ENCODE results near the gene PLEKHD1. TPM values are rescaled to one million over a fixed set of nuclear protein-coding genes. Genes with fewer than 3 reads are reported as not detected.

The PLEKHD1 gene
- total RNA-seq, 6 donors from 2014 or later, result under 0.01 to 1.7 (median 0.70) TPM

- DNase-seq (no peak), ATAC-seq (ENCODE audit: low FRiP score in 2 of 2) (no peak)
- peaks cover 0 to 12% (median 0%) of the 10 kb centered on the region in 4 donors for H3K36me3 ChIP-seq
- H3K27me3 ChIP-seq, result no peaks in the 10 kb centered on the region
- TF ChIP-seq POLR2A (IDR thresholded peaks at IDR 0.05) (no peak), EP300 (IDR thresholded peaks at IDR 0.05) (no peak)
- no peaks in the 10 kb centered on the region for H3K4me1 ChIP-seq
- 75 to 78% methylated on average over 6 of the region's 6 CpGs for WGBS, 2 donors
- no peak overlapping the region for H3K27ac ChIP-seq
- no peak overlapping the region for H3K4me3 ChIP-seq
- H3K9me3 ChIP-seq, result no peaks in the 10 kb centered on the region
Observed at GRCh38 chr14:69464829-69465228, 19.7 kb upstream of the PLEKHD1 start.

GRCh38 chr14:69468949-69469348 is 15.6 kb upstream of the PLEKHD1 start:
- no peaks in the 10 kb centered on the region for H3K9me3 ChIP-seq
- ATAC-seq (ENCODE audit: low FRiP score in 2 of 2) (no peak), DNase-seq (no peak)
- H3K36me3 ChIP-seq, result no peaks in the 10 kb centered on the region
- H3K27me3 ChIP-seq, result no peaks in the 10 kb centered on the region
- TF ChIP-seq POLR2AphosphoS5 (IDR thresholded peaks at IDR 0.05), result no peak
- no peak for TF ChIP-seq POLR2A (IDR thresholded peaks at IDR 0.05)
- no peak for TF ChIP-seq CTCF (IDR thresholded peaks at IDR 0.05)
- TF ChIP-seq EP300 (IDR thresholded peaks at IDR 0.05), result no peak
- WGBS, 2 donors, result 34 to 38% methylated on average over 2 of the region's 2 CpGs
- H3K27ac ChIP-seq, result no peak overlapping the region
- H3K4me3 ChIP-seq, result no peak overlapping the region
- H3K4me1 ChIP-seq, result no peaks in the 10 kb centered on the region

- TF ChIP-seq CTCF (IDR thresholded peaks at IDR 0.05) (no peak), POLR2A (IDR thresholded peaks at IDR 0.05) (no peak), EP300 (IDR thresholded peaks at IDR 0.05) (no peak), POLR2AphosphoS5 (IDR thresholded peaks at IDR 0.05) (no peak)
- Histone ChIP-seq H3K36me3 (no peaks in the 10 kb centered on the region), H3K27me3 (no peaks in the 10 kb centered on the region), H3K27ac (no peak overlapping the region), H3K4me1 (no peaks in the 10 kb centered on the region), H3K4me3 (no peak overlapping the region), H3K9me3 (no peaks in the 10 kb centered on the region)
- WGBS, 2 donors, result 87 to 88% methylated on average over 1 to 3 of the region's 3 CpGs
- DNase-seq, result no peak
- no peak for ATAC-seq (ENCODE audit: low FRiP score in 2 of 2)
Observed at GRCh38 chr14:69471436-69471835, 13.1 kb upstream of the PLEKHD1 start.

- no peak overlapping the region for H3K4me3 ChIP-seq
- WGBS, 2 donors, result 84 to 87% methylated on average over 10 of the region's 10 CpGs
- DNase-seq, result no peak
Observed at GRCh38 chr14:69471916-69472315, 12.6 kb upstream of the PLEKHD1 start.

GRCh38 chr14:69473260-69473659 is 11.3 kb upstream of the PLEKHD1 start:
- ATAC-seq (ENCODE audit: low FRiP score in 2 of 2), result no peak
- TF ChIP-seq EP300 (IDR thresholded peaks at IDR 0.05), result no peak

More at GRCh38 chr14:69471916-69472315, 12.6 kb upstream of the PLEKHD1 start:
- ATAC-seq (ENCODE audit: low FRiP score in 2 of 2), result no peak
- no peak overlapping the region for H3K27ac ChIP-seq
- no peaks in the 10 kb centered on the region for H3K9me3 ChIP-seq
- no peaks in the 10 kb centered on the region for H3K4me1 ChIP-seq
- no peaks in the 10 kb centered on the region for H3K36me3 ChIP-seq
- no peaks in the 10 kb centered on the region for H3K27me3 ChIP-seq
- no peak for TF ChIP-seq POLR2A (IDR thresholded peaks at IDR 0.05)
- no peak for TF ChIP-seq POLR2AphosphoS5 (IDR thresholded peaks at IDR 0.05)
- TF ChIP-seq EP300 (IDR thresholded peaks at IDR 0.05), result no peak
- TF ChIP-seq CTCF (IDR thresholded peaks at IDR 0.05), result no peak

DNA sequence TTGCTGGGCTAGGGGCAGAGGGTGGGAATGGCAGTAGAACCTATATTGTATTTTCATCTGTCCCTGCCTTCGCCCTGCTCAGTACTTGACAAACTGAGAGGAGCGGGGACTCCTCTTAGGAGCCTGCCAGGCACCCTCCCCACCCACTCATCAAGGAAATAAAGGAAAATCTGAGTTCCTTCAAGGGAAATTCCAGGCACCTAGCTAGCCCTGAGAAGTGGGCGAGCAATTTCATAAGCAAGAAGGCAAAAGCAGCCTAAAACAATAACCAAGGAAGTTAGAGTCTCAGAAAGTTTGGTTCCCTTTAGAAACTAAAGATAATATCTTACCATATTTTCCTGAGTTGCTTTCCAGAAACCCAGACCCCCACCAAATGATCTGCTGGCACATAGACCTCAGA is 10.6 kb upstream of the PLEKHD1 start:
- TF ChIP-seq EP300 (IDR thresholded peaks at IDR 0.05) (no peak), POLR2AphosphoS5 (IDR thresholded peaks at IDR 0.05) (no peak)
- no peaks in the 10 kb centered on the region for H3K4me1 ChIP-seq
- H3K36me3 ChIP-seq, result no peaks in the 10 kb centered on the region
- H3K27ac ChIP-seq, result no peak overlapping the region
- H3K4me3 ChIP-seq, result no peak overlapping the region
- WGBS, 2 donors, result 75 to 90% methylated on average over 3 of the region's 3 CpGs
- DNase-seq (no peak), ATAC-seq (ENCODE audit: low FRiP score in 2 of 2) (no peak)
- no peaks in the 10 kb centered on the region for H3K9me3 ChIP-seq
- no peaks in the 10 kb centered on the region for H3K27me3 ChIP-seq

More at GRCh38 chr14:69473260-69473659, 11.3 kb upstream of the PLEKHD1 start:
- no peaks in the 10 kb centered on the region for H3K27me3 ChIP-seq
- WGBS, 2 donors, result 52 to 77% methylated on average over 3 of the region's 3 CpGs
- DNase-seq, result no peak
- H3K27ac ChIP-seq, result no peak overlapping the region
- H3K36me3 ChIP-seq, result no peaks in the 10 kb centered on the region
- H3K9me3 ChIP-seq, result no peaks in the 10 kb centered on the region
- no peak overlapping the region for H3K4me3 ChIP-seq
- H3K4me1 ChIP-seq, result no peaks in the 10 kb centered on the region

All from upper lobe of left lung (tissue), 6 donors.